OCI-LY1 (cell line): ENCODE measurements around the gene DNAH14.
"Not testable (repeated sequence)": the region's sequence is repeated elsewhere in the genome, so short reads cannot be mapped to it uniquely, and the experiment has no call there.

ENCODE experiments used
- H2AFZ ChIP-seq: fragments of 200-600 bp; sonication (generic), shearing (Covaris generic); 2 replicates; pipeline ENCODE4 v1.6.0; 2014; ENCODE audit warnings: antibody characterized with exemption, mild to moderate bottlenecking, low read length
- H3F3A ChIP-seq: fragments of 200-600 bp; sonication (generic), shearing (Covaris generic); 2 replicates; pipeline ENCODE4 v1.6.0; 2014; ENCODE audit warnings: mild to moderate bottlenecking, antibody characterized with exemption, low read length, moderate library complexity; ENCODE audit not compliant: insufficient read depth
- H3K27ac ChIP-seq: fragments of 200-600 bp; sonication (generic); 2 replicates; pipeline ENCODE4 v1.5.1; 2014; ENCODE audit warnings: low read length, mixed run types, mild to moderate bottlenecking, low read depth; ENCODE audit not compliant: poor library complexity, severe bottlenecking
- H3K27me3 ChIP-seq: fragments of 200-600 bp; sonication (generic); 2 replicates; pipeline ENCODE4 v1.6.0; 2014; ENCODE audit warnings: antibody characterized with exemption, mild to moderate bottlenecking, low read length, moderate library complexity; ENCODE audit not compliant: insufficient read depth
- H3K36me3 ChIP-seq: fragments of 200-600 bp; sonication (generic); 2 replicates; pipeline ENCODE4 v1.6.1; 2014; ENCODE audit warnings: mild to moderate bottlenecking, antibody characterized with exemption, low read length, moderate library complexity, mixed read lengths; ENCODE audit not compliant: insufficient read depth
- H3K4me1 ChIP-seq: fragments of 200-600 bp; sonication (generic); 2 replicates; pipeline ENCODE4 v1.5.1; 2014; ENCODE audit warnings: mild to moderate bottlenecking, low read length, moderate library complexity; ENCODE audit not compliant: insufficient read depth, severe bottlenecking
- H3K4me2 ChIP-seq: fragments of 200-600 bp; sonication (generic), shearing (Covaris generic); 2 replicates; pipeline ENCODE4 v1.6.1; 2014; ENCODE audit warnings: low read length
- H3K4me3 ChIP-seq: fragments of 200-600 bp; sonication (generic); 2 replicates; pipeline ENCODE4 v1.5.1; 2014; ENCODE audit warnings: low read length, low read depth, mild to moderate bottlenecking, mixed read lengths; ENCODE audit not compliant: poor library complexity, severe bottlenecking
- H3K79me2 ChIP-seq: fragments of 200-600 bp; shearing (Covaris generic); 2 replicates; pipeline ENCODE4 v1.6.1; 2016; ENCODE audit warnings: mixed run types, low read length, mixed read lengths; ENCODE audit not compliant: insufficient read depth
- H3K9ac ChIP-seq: fragments of 200-600 bp; sonication (generic), shearing (Covaris generic); 2 replicates; pipeline ENCODE4 v1.6.1; 2014; ENCODE audit warnings: mild to moderate bottlenecking, low read length, mixed read lengths
- H3K9me2 ChIP-seq: fragments of 200-600 bp; sonication (generic), shearing (Covaris generic); 2 replicates; pipeline ENCODE4 v1.6.1; 2014; ENCODE audit warnings: low read depth, mild to moderate bottlenecking, low read length, mixed read lengths
- H3K9me3 ChIP-seq: fragments of 200-600 bp; shearing (Covaris generic); 2 replicates; pipeline ENCODE4 v1.6.1; 2014; ENCODE audit warnings: low read length, mixed read lengths
- H4K20me1 ChIP-seq: fragments of 200-600 bp; sonication (generic), shearing (Covaris generic); 2 replicates; pipeline ENCODE4 v1.6.0; 2016; ENCODE audit warnings: mild to moderate bottlenecking, low read length; ENCODE audit not compliant: insufficient read depth
- CTCF ChIP-seq: fragments of 200-600 bp; sonication (generic), shearing (Covaris generic); IDR thresholded peaks from 2 replicates; pipeline ENCODE4 v1.5.1; 2017; ENCODE audit warnings: mild to moderate bottlenecking, antibody characterized with exemption, low read length, moderate library complexity, mixed read lengths
- EZH2 ChIP-seq: fragments of 200-600 bp; sonication (generic), shearing (Covaris generic); IDR thresholded peaks from 2 replicates; pipeline ENCODE4 v1.8.0; 2017; ENCODE audit warnings: borderline replicate concordance, mixed run types, mild to moderate bottlenecking, antibody characterized with exemption, low read length, moderate library complexity, mixed read lengths

The DNAH14 gene

GRCh38 chr1:225230483-225230882 is 301.0 kb downstream of the DNAH14 start:
- Histone ChIP-seq H3K4me1 (no peaks in the 10 kb centered on the region), H3K9ac (no peak overlapping the region), H3K36me3 (no peaks in the 10 kb centered on the region), H3K4me3 (no peak overlapping the region), H3F3A (no peaks in the 10 kb centered on the region), H3K79me2 (no peaks in the 10 kb centered on the region), H3K9me3 (no peaks in the 10 kb centered on the region), H4K20me1 (no peaks in the 10 kb centered on the region), H3K4me2 (no peak overlapping the region), H3K27ac (no peak overlapping the region), H3K27me3 (no peaks in the 10 kb centered on the region), H2AFZ (no peak overlapping the region), H3K9me2 (no peaks in the 10 kb centered on the region)
- TF ChIP-seq CTCF: no peak
- TF ChIP-seq EZH2: no peak

- H3K36me3 ChIP-seq, H3K4me2 ChIP-seq, H2AFZ ChIP-seq, H3K9ac ChIP-seq, H3F3A ChIP-seq, H3K9me2 ChIP-seq, H3K4me3 ChIP-seq, H3K27ac ChIP-seq, H3K27me3 ChIP-seq, H3K4me1 ChIP-seq, H3K9me3 ChIP-seq, H3K79me2 ChIP-seq, H4K20me1 ChIP-seq: not testable (repeated sequence)
These were observed 303.5 kb downstream of the DNAH14 start for GRCh38 chr1:225232930-225233329.

GRCh38 chr1:225242611-225243010 is 313.1 kb downstream of the DNAH14 start:
- Histone ChIP-seq H3K36me3 (no peaks in the 10 kb centered on the region), H3K4me3 (no peak overlapping the region), H4K20me1 (no peaks in the 10 kb centered on the region), H3K4me1 (no peaks in the 10 kb centered on the region), H3K4me2 (no peak overlapping the region), H3F3A (no peaks in the 10 kb centered on the region), H3K9me2 (no peaks in the 10 kb centered on the region), H3K9ac (no peak overlapping the region), H3K79me2 (no peaks in the 10 kb centered on the region), H3K27ac (no peak overlapping the region), H3K9me3 (no peaks in the 10 kb centered on the region), H3K27me3 (no peaks in the 10 kb centered on the region), H2AFZ (no peak overlapping the region)
- no peak for TF ChIP-seq EZH2
- TF ChIP-seq CTCF: no peak

GRCh38 chr1:225250432-225250831 is 321.0 kb downstream of the DNAH14 start:
- H3K4me2 ChIP-seq: no peak overlapping the region
- no peak overlapping the region for H3K4me3 ChIP-seq

More at GRCh38 chr1:225250432-225250831, 321.0 kb downstream of the DNAH14 start:
- no peaks in the 10 kb centered on the region for H3K36me3 ChIP-seq
- no peaks in the 10 kb centered on the region for H3K27me3 ChIP-seq
- TF ChIP-seq CTCF: no peak
- TF ChIP-seq EZH2: no peak
- no peaks in the 10 kb centered on the region for H3K4me1 ChIP-seq
- H3F3A ChIP-seq: no peaks in the 10 kb centered on the region
- H3K9ac ChIP-seq: no peak overlapping the region
- H3K27ac ChIP-seq: no peak overlapping the region
- no peaks in the 10 kb centered on the region for H4K20me1 ChIP-seq
- no peaks in the 10 kb centered on the region for H3K9me3 ChIP-seq
- H3K9me2 ChIP-seq: no peaks in the 10 kb centered on the region
- H2AFZ ChIP-seq: no peak overlapping the region
- no peaks in the 10 kb centered on the region for H3K79me2 ChIP-seq
